H9 (cell line): ENCODE results near the gene TMEM182. TPM values are rescaled to one million over a fixed set of nuclear protein-coding genes. Genes with fewer than 3 reads are reported as not detected.

Experiments
- DNase-seq: peaks from one replicate; pipeline ENCODE4 v3.0.0-alpha.2; 2017
- H2AFZ ChIP-seq: one replicate; pipeline ENCODE4 v1.6.1; 2013; ENCODE audit warnings: mild to moderate bottlenecking, low read length, control low read depth, moderate library complexity
- H2AK5ac ChIP-seq: 2 replicates; pipeline ENCODE4 v1.6.1; 2013; ENCODE audit warnings: low read length, control low read depth, mixed read lengths; ENCODE audit not compliant: insufficient read length
- H2BK120ac ChIP-seq: one replicate; pipeline ENCODE4 v1.6.1; 2013; ENCODE audit warnings: low read depth, mild to moderate bottlenecking, low read length, control low read depth, inconsistent platforms; ENCODE audit not compliant: poor library complexity, severe bottlenecking
- H2BK12ac ChIP-seq: 2 replicates; pipeline ENCODE4 v1.6.1; 2013; ENCODE audit warnings: low read length, control low read depth, mixed read lengths, low read depth; ENCODE audit not compliant: insufficient read length
- H2BK15ac ChIP-seq: 2 replicates; pipeline ENCODE4 v1.6.1; 2013; ENCODE audit warnings: low read depth, low read length, control low read depth
- H2BK20ac ChIP-seq: one replicate; pipeline ENCODE4 v1.6.1; 2013; ENCODE audit warnings: low read depth, mild to moderate bottlenecking, low read length, control low read depth, inconsistent platforms; ENCODE audit not compliant: poor library complexity, severe bottlenecking
- H2BK5ac ChIP-seq: 2 replicates; pipeline ENCODE4 v1.6.1; 2013; ENCODE audit warnings: low read length, control low read depth, mixed read lengths; ENCODE audit not compliant: insufficient read length
- H3K14ac ChIP-seq: 2 replicates; pipeline ENCODE4 v1.6.1; 2013; ENCODE audit warnings: low read length, control low read depth; ENCODE audit not compliant: insufficient read depth
- H3K18ac ChIP-seq: 2 replicates; pipeline ENCODE4 v1.6.1; 2013; ENCODE audit warnings: low read depth, mild to moderate bottlenecking, mixed read lengths, low read length, control low read depth; ENCODE audit not compliant: insufficient read length
- H3K23ac ChIP-seq: 2 replicates; pipeline ENCODE4 v1.6.1; 2013; ENCODE audit warnings: low read length, control low read depth, mixed read lengths, low read depth; ENCODE audit not compliant: insufficient read length
- H3K23me2 ChIP-seq: 2 replicates; pipeline ENCODE4 v1.6.1; 2013; ENCODE audit warnings: low read depth, mild to moderate bottlenecking, mixed read lengths, low read length, control low read depth; ENCODE audit not compliant: insufficient read length, poor library complexity, severe bottlenecking
- H3K27ac ChIP-seq: 2 replicates; pipeline ENCODE4 v1.5.1; 2013; ENCODE audit warnings: low read length, control low read depth, mixed read lengths, low read depth; ENCODE audit not compliant: insufficient read length
- H3K27me3 ChIP-seq: 2 replicates; pipeline ENCODE4 v1.6.1; 2013; ENCODE audit warnings: low read length, control low read depth, inconsistent platforms; ENCODE audit not compliant: insufficient read depth
- H3K4ac ChIP-seq: 2 replicates; pipeline ENCODE4 v1.6.1; 2013; ENCODE audit warnings: low read depth, mild to moderate bottlenecking, control low read depth, inconsistent platforms, low read length, moderate library complexity
- H3K4me1 ChIP-seq: 2 replicates; pipeline ENCODE4 v1.6.1; 2013; ENCODE audit warnings: low read length, control low read depth, inconsistent platforms; ENCODE audit not compliant: insufficient read depth
- H3K4me2 ChIP-seq: 2 replicates; pipeline ENCODE4 v1.6.1; 2013; ENCODE audit warnings: low read length, control low read depth, mixed read lengths; ENCODE audit not compliant: insufficient read length, insufficient read depth
- H3K56ac ChIP-seq: 2 replicates; pipeline ENCODE4 v1.6.1; 2013; ENCODE audit warnings: low read depth, mild to moderate bottlenecking, mixed read lengths, low read length, control low read depth; ENCODE audit not compliant: insufficient read length
- H3K79me1 ChIP-seq: 2 replicates; pipeline ENCODE4 v1.6.1; 2013; ENCODE audit warnings: low read depth, mild to moderate bottlenecking, moderate library complexity, low read length, control low read depth, inconsistent platforms; ENCODE audit not compliant: insufficient read depth, poor library complexity, severe bottlenecking
- H3K79me2 ChIP-seq: 2 replicates; pipeline ENCODE4 v1.6.1; 2013; ENCODE audit warnings: low read length, control low read depth, inconsistent platforms; ENCODE audit not compliant: insufficient read depth
- H3K9ac ChIP-seq: 2 replicates; pipeline ENCODE4 v1.6.1; 2013; ENCODE audit warnings: low read length, control low read depth, mixed read lengths; ENCODE audit not compliant: insufficient read length; ENCODE audit errors: extremely low read depth
- H3K9me3 ChIP-seq: one replicate; pipeline ENCODE4 v1.6.1; 2013; ENCODE audit warnings: low read depth, low read length, inconsistent platforms; ENCODE audit not compliant: control insufficient read depth
- H3T11ph ChIP-seq: one replicate; pipeline ENCODE4 v1.6.1; 2013; ENCODE audit warnings: mild to moderate bottlenecking, low read length, control low read depth, inconsistent platforms
- H4K20me1 ChIP-seq: one replicate; pipeline ENCODE4 v1.6.1; 2013; ENCODE audit not compliant: control insufficient read depth, insufficient read length, insufficient read depth
- H4K5ac ChIP-seq: 2 replicates; pipeline ENCODE4 v1.6.1; 2013; ENCODE audit warnings: low read depth, mild to moderate bottlenecking, mixed read lengths, low read length, control low read depth; ENCODE audit not compliant: insufficient read length
- H4K8ac ChIP-seq: replicated peaks from 2 replicates; pipeline ENCODE4 v1.6.1; 2013; ENCODE audit warnings: low read length, control low read depth, mixed read lengths, low read depth; ENCODE audit not compliant: insufficient read length
- H4K91ac ChIP-seq: 2 replicates; pipeline ENCODE4 v1.6.1; 2013; ENCODE audit warnings: low read depth, mild to moderate bottlenecking, moderate library complexity, mixed read lengths, low read length, control low read depth; ENCODE audit not compliant: insufficient read length
- H3K27ac Mint-ChIP-seq, 3 experiments: 2 replicates in 2 of 3; 3 replicates in 1 of 3; pipeline ENCODE4 v1.8.0; 2020 to 2021; ENCODE audit warnings: mixed read lengths in 3 of 3, mild to moderate bottlenecking in 1 of 3, moderate library complexity in 1 of 3
- H3K27me3 Mint-ChIP-seq: 2 replicates; pipeline ENCODE4 v1.8.0; 2021; ENCODE audit warnings: low read depth, mild to moderate bottlenecking, moderate library complexity, mixed read lengths
- H3K36me3 Mint-ChIP-seq, 3 experiments: 2 replicates in 2 of 3; 3 replicates in 1 of 3; pipeline ENCODE4 v1.8.0; 2020 to 2021; ENCODE audit warnings: low read depth in 3 of 3, mixed read lengths in 3 of 3; ENCODE audit not compliant: insufficient read depth in 1 of 3
- H3K4me1 Mint-ChIP-seq, 2 experiments: 2 replicates each; pipeline ENCODE4 v1.8.0; 2020; ENCODE audit warnings: mixed read lengths in 2 of 2
- H3K4me3 Mint-ChIP-seq, 2 experiments: 2 replicates in 1 of 2; 3 replicates in 1 of 2; pipeline ENCODE4 v1.8.0; 2020 to 2021; ENCODE audit warnings: mild to moderate bottlenecking in 2 of 2, mixed read lengths in 2 of 2, moderate library complexity in 1 of 2
- H3K9me3 Mint-ChIP-seq, 2 experiments: 2 replicates in 1 of 2; 3 replicates in 1 of 2; pipeline ENCODE4 v1.8.0; 2020; ENCODE audit warnings: mild to moderate bottlenecking in 2 of 2, mixed read lengths in 2 of 2, moderate library complexity in 1 of 2
- WGBS: extraction: QIAGEN DNeasy Blood & Tissue Kit; methylation state at CpG from one replicate; pipeline ENCODE4 v1.1.7; 2013; ENCODE audit warnings: missing lambda C conversion rate, low lambda C conversion rate, mixed read lengths; ENCODE audit not compliant: insufficient read length; ENCODE audit errors: extremely low coverage; 5-methylcytosine and 5-hydroxymethylcytosine counted together
- total RNA-seq: library from RNA; stranded (reverse); gene quantifications from 2 replicates; pipeline ENCODE4 v1.2.1, GENCODE V29; 2021
- TF ChIP-seq, protein P1 (sequence below): fragments of 200-600 bp; sonication (generic); conservative IDR thresholded peaks from 3 replicates; pipeline ENCODE4 v1.8.0; 2021; ENCODE audit warnings: antibody characterized with exemption, mild to moderate bottlenecking

The TMEM182 gene
- total RNA-seq, 1 experiment from 2014 or later: 3.6 TPM

DNA sequence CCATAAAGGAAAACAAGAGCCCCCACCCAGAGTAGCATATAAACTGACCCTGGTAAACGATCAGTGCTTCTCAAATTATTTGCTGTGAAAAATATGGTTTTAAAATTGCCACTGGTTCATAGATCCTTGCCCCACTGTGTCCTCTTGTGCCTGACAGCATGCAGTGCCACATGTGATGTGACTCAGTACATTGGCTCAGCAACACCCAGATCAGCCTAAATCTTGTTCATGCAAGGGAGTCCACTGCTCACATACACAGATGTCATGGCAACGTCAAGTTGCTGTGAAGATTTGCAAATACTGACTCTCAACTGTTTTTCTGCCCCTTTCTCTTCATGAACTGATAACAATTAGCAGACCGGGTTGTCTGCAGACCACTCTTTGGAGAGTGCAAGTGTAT is 91.0 kb downstream of the TMEM182 start:
- peaks cover 4% of the 10 kb centered on the region for H3K27me3 Mint-ChIP-seq

More for the DNA sequence above, 91.0 kb downstream of the TMEM182 start:
- DNase-seq: no peak
- no peak overlapping the region for H4K91ac ChIP-seq
- H3K27ac Mint-ChIP-seq: no peak overlapping the region
- H2AK5ac ChIP-seq: no peak overlapping the region
- no peak overlapping the region for H4K8ac ChIP-seq
- TF ChIP-seq, protein P1, sequence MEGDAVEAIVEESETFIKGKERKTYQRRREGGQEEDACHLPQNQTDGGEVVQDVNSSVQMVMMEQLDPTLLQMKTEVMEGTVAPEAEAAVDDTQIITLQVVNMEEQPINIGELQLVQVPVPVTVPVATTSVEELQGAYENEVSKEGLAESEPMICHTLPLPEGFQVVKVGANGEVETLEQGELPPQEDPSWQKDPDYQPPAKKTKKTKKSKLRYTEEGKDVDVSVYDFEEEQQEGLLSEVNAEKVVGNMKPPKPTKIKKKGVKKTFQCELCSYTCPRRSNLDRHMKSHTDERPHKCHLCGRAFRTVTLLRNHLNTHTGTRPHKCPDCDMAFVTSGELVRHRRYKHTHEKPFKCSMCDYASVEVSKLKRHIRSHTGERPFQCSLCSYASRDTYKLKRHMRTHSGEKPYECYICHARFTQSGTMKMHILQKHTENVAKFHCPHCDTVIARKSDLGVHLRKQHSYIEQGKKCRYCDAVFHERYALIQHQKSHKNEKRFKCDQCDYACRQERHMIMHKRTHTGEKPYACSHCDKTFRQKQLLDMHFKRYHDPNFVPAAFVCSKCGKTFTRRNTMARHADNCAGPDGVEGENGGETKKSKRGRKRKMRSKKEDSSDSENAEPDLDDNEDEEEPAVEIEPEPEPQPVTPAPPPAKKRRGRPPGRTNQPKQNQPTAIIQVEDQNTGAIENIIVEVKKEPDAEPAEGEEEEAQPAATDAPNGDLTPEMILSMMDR: no peak
- no peak overlapping the region for H3K4me3 Mint-ChIP-seq
- H3K9ac ChIP-seq: no peak overlapping the region
- no CpG with 5 or more reads among the region's 3 CpGs for WGBS
- no peak overlapping the region for H2BK5ac ChIP-seq
- H3K79me1 ChIP-seq: no peaks in the 10 kb centered on the region
- no peaks in the 10 kb centered on the region for H3K23me2 ChIP-seq
- H4K20me1 ChIP-seq: no peaks in the 10 kb centered on the region
- H4K5ac ChIP-seq: no peak overlapping the region
- H3K4me1 ChIP-seq: no peaks in the 10 kb centered on the region
- H2BK15ac ChIP-seq: no peak overlapping the region
- H3K4me2 ChIP-seq: no peak overlapping the region
- H3K27me3 ChIP-seq: no peaks in the 10 kb centered on the region
- no peak overlapping the region for H2BK120ac ChIP-seq
- peaks cover 6 to 7% of the 10 kb centered on the region in 2 experiments for H3K4me1 Mint-ChIP-seq
- H3K27ac ChIP-seq: no peak overlapping the region
- no peak overlapping the region for H3K4ac ChIP-seq
- no peak overlapping the region for H2AFZ ChIP-seq
- H2BK20ac ChIP-seq: no peak overlapping the region
- no peaks in the 10 kb centered on the region for H3K79me2 ChIP-seq
- no peak overlapping the region for H3K14ac ChIP-seq
- no peak overlapping the region for H3K23ac ChIP-seq
- peaks cover 18 to 23% of the 10 kb centered on the region in 2 experiments for H3K9me3 Mint-ChIP-seq
- no peak overlapping the region for H3K56ac ChIP-seq
- H2BK12ac ChIP-seq: no peak overlapping the region
- no peak overlapping the region for H3T11ph ChIP-seq
- H3K9me3 ChIP-seq: no peaks in the 10 kb centered on the region
- peaks cover 9 to 17% (median 11%) of the 10 kb centered on the region in 3 experiments; a peak in 5 of 7 replicates for H3K36me3 Mint-ChIP-seq
- no peak overlapping the region for H3K18ac ChIP-seq

Other genes with a start within 250 kb of the TMEM182 start
- gene SLC9A2, start 142.5 kb upstream of the TMEM182 start, total RNA-seq: 0.04 TPM in 2 replicates